Measurements from ENCODE around the gene COPG1.

DNA sequence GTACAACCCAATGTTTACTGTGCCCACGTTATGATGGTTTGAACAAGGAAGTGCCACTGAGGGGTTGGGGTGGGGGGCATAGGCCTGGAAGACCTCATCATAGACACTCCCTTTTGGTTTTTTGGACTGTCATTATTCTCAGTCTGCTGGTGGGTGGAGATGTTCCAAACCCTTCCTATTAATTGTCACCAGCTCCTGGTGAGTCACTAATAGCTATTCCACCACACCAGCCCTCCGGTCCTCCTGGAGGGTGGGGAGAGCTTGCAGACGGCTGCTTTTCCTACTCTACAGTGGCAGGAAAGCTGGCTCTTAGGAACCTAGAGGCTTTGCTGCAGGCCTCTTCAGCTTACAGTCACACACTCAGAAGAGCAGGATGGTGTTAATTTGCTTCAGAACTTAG, 9.0 kb upstream of the COPG1 start:
- no peak for TF ChIP-seq GATA3 (IDR thresholded peaks at IDR 0.05; ENCODE audit: low read depth, low read length)
- no peak for TF ChIP-seq GATA2 (IDR thresholded peaks at IDR 0.05; ENCODE audit: low read depth, low read length)
